Measurements from ENCODE around the gene DUS2.

DNA sequence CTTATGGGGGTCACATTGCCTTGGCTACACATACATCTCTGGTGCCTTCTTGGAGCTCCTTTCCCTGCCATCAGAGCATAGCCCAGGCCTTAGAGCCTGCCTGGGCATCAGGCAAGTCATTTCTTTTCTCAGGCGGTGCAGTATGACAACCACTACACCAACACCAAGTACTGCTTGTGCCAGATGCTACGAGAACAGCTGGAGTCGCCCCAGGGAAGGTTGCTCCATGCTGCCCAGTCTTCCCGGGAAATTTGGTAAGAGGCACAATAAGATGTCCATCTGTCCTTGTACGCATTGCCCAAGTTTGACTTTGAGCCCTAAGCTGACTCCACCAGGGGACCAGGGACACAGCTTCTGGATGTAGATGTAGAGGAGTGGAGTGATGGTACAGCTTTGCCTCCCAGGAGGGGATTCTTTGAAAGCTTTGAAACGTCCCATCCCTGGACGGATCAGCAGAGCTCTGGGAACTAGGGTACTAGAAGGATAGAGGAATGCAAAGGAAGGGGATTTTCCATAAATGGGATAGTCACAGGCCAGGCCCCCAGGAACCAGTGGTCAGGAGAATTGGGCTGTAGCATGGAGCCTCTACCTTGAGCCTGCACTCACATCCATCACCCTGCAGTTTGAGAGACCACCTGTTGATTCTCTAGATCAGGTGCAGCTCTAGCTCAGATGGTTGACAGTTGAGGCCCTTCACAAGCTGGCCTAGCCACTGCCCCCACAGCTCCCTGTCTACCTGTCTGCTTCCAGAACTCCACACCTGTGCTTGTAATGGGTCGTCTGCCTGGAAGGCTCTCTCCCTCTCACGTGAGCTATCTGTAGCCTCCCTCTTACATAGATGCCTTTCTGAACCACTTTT, 51.0 kb downstream of the DUS2 start:
- TF ChIP-seq, protein P1, sequence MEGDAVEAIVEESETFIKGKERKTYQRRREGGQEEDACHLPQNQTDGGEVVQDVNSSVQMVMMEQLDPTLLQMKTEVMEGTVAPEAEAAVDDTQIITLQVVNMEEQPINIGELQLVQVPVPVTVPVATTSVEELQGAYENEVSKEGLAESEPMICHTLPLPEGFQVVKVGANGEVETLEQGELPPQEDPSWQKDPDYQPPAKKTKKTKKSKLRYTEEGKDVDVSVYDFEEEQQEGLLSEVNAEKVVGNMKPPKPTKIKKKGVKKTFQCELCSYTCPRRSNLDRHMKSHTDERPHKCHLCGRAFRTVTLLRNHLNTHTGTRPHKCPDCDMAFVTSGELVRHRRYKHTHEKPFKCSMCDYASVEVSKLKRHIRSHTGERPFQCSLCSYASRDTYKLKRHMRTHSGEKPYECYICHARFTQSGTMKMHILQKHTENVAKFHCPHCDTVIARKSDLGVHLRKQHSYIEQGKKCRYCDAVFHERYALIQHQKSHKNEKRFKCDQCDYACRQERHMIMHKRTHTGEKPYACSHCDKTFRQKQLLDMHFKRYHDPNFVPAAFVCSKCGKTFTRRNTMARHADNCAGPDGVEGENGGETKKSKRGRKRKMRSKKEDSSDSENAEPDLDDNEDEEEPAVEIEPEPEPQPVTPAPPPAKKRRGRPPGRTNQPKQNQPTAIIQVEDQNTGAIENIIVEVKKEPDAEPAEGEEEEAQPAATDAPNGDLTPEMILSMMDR (conservative IDR thresholded peaks at IDR 0.05 in 1 of 2, IDR thresholded peaks at IDR 0.05 in 1 of 2; ENCODE audit: extremely low read depth in 1 of 2, insufficient read depth in 1 of 2, low read depth in 1 of 2, low read length in 2 of 2), result no peak
- no peak for TF ChIP-seq EZH2 (IDR thresholded peaks at IDR 0.05; ENCODE audit: borderline replicate concordance, low read length)

All from mammary epithelial cell (primary cell).